GM12892 (cell line): ENCODE data around the gene LAIR2.
"Not testable (repeated sequence)": the region's sequence is repeated elsewhere in the genome, so short reads cannot be mapped to it uniquely, and the experiment has no call there.

Experiments used
- POLR2A ChIP-seq: IDR thresholded peaks from 2 replicates; pipeline ENCODE4 v1.6.1; 2011; ENCODE audit warnings: low read depth, low read length, control low read depth
- POLR2AphosphoS5 ChIP-seq: IDR thresholded peaks from 2 replicates; pipeline ENCODE4 v1.6.1; 2011; ENCODE audit warnings: low read depth, low read length, control low read depth
- TAF1 ChIP-seq: IDR thresholded peaks from 2 replicates; pipeline ENCODE4 v1.6.1; 2011; ENCODE audit warnings: low read depth, mild to moderate bottlenecking, control low read depth, low read length, borderline replicate concordance

- not testable (repeated sequence) for TF ChIP-seq POLR2A, TAF1, POLR2AphosphoS5
Measured at GRCh38 chr19:54493056-54493455, 9.6 kb upstream of the LAIR2 start.
